H1 (cell line): ENCODE results near the gene NRROS. TPM values are rescaled to one million over a fixed set of nuclear protein-coding genes. Genes with fewer than 3 reads are reported as not detected.

ENCODE experiments used
- CTCF ChIA-PET: fragments of 300-600 bp; sonication (Branson Sonifier 250); formaldehyde crosslinking; loops from one replicate; lab custom pipeline; 2021; ENCODE audit not compliant: partially characterized antibody; lab: Charles Lee
- POLR2A ChIA-PET: fragments of 300-600 bp; sonication (Branson Sonifier 250); formaldehyde crosslinking; loops from one replicate; lab custom pipeline; 2021; ENCODE audit warnings: inconsistent platforms; ENCODE audit not compliant: partially characterized antibody; lab: Charles Lee
- DNase-seq, 2 experiments: peaks; one replicate each; pipeline versions ENCODE4 v3.0.0 to v3.0.0-alpha.2; 2010 to 2022; ENCODE audit warnings: low spot score in 2 of 2, low read depth in 1 of 2, mixed read lengths in 1 of 2
- FAIRE-seq: peaks from 2 replicates; lab custom pipeline; 2011; peaks lifted over from hg19 to GRCh38; lab: Jason Lieb, UNC
- H2AFZ ChIP-seq: 2 replicates; pipeline ENCODE4 v1.8.1; 2012; ENCODE audit warnings: low read length, inconsistent platforms
- H2AK5ac ChIP-seq: 2 replicates; pipeline ENCODE4 v1.6.1; 2013; ENCODE audit warnings: low read depth, low read length
- H2BK120ac ChIP-seq: replicated peaks from 2 replicates; pipeline ENCODE3; 2013; ENCODE audit warnings: low read depth, low read length, inconsistent platforms
- H2BK12ac ChIP-seq: 2 replicates; pipeline ENCODE4 v1.6.1; 2013; ENCODE audit warnings: low read depth, low read length
- H2BK15ac ChIP-seq: 2 replicates; pipeline ENCODE4 v1.6.1; 2013; ENCODE audit warnings: low read length
- H2BK20ac ChIP-seq: 2 replicates; pipeline ENCODE4 v1.6.1; 2013; ENCODE audit warnings: low read length
- H2BK5ac ChIP-seq: 2 replicates; pipeline ENCODE4 v1.6.1; 2013; ENCODE audit warnings: low read depth, low read length
- H3K14ac ChIP-seq: 2 replicates; pipeline ENCODE4 v1.6.1; 2013; ENCODE audit warnings: inconsistent platforms; ENCODE audit not compliant: insufficient read length
- H3K18ac ChIP-seq: 2 replicates; pipeline ENCODE4 v1.6.1; 2013; ENCODE audit warnings: low read length; ENCODE audit errors: extremely low read depth
- H3K23ac ChIP-seq: 2 replicates; pipeline ENCODE4 v1.6.1; 2013; ENCODE audit warnings: inconsistent platforms; ENCODE audit not compliant: insufficient read length
- H3K23me2 ChIP-seq: 2 replicates; pipeline ENCODE4 v1.6.1; 2013; ENCODE audit warnings: low read depth, low read length
- H3K27ac ChIP-seq: 2 replicates; pipeline ENCODE4 v1.6.1; 2011; ENCODE audit warnings: low read depth, low read length, inconsistent platforms
- H3K27me3 ChIP-seq, 4 experiments: replicated peaks in 1 of 4; 1 replicate in 1 of 4; 2 replicates in 3 of 4; pipeline versions ENCODE4 v1.6.1 to v1.8.1; 2011 to 2013; ENCODE audit warnings: low read length in 3 of 4, mild to moderate bottlenecking in 3 of 4, inconsistent platforms in 2 of 4, mixed read lengths in 2 of 4, moderate library complexity in 1 of 4; ENCODE audit not compliant: control insufficient read depth in 3 of 4, insufficient read depth in 3 of 4; ENCODE audit errors: extremely low read depth in 1 of 4
- H3K36me3 ChIP-seq, 4 experiments: 2 replicates each; pipeline versions ENCODE4 v1.6.1 to v1.8.1; 2011 to 2013; ENCODE audit warnings: mild to moderate bottlenecking in 4 of 4, low read length in 3 of 4, moderate library complexity in 2 of 4, control low read depth in 1 of 4, inconsistent platforms in 1 of 4; ENCODE audit not compliant: insufficient read depth in 4 of 4, control insufficient read depth in 2 of 4
- H3K4ac ChIP-seq: replicated peaks from 2 replicates; pipeline ENCODE3; 2013; ENCODE audit warnings: low read length, low read depth, mixed read lengths, inconsistent platforms; ENCODE audit not compliant: insufficient read length
- H3K4me1 ChIP-seq, 4 experiments: replicated peaks in 1 of 4; 1 replicate in 1 of 4; 2 replicates in 3 of 4; pipeline versions ENCODE4 v1.6.1 to v1.8.1; 2011 to 2013; ENCODE audit warnings: low read length in 3 of 4, inconsistent platforms in 2 of 4, mixed read lengths in 1 of 4; ENCODE audit not compliant: insufficient read depth in 4 of 4, control insufficient read depth in 3 of 4
- H3K4me2 ChIP-seq, 2 experiments: 2 replicates each; pipeline versions ENCODE4 v1.6.1 to v1.8.1; 2011 to 2013; ENCODE audit warnings: low read depth in 2 of 2, low read length in 2 of 2, control low read depth in 1 of 2, inconsistent platforms in 1 of 2, mild to moderate bottlenecking in 1 of 2; ENCODE audit not compliant: insufficient read depth in 1 of 2
- H3K4me3 ChIP-seq, 4 experiments: fragments of 200-600, 300-600 bp in 1 of 4; sonication (generic), shearing (Covaris generic), sonication (Bioruptor Twin) in 1 of 4; 2 replicates each; pipeline versions ENCODE4 v1.5.1 to v1.8.1; 2011 to 2016; ENCODE audit warnings: low read length in 4 of 4, low read depth in 3 of 4, control low read depth in 2 of 4, inconsistent platforms in 2 of 4, mild to moderate bottlenecking in 2 of 4, mixed read lengths in 1 of 4, moderate library complexity in 1 of 4; ENCODE audit not compliant: insufficient read depth in 2 of 4; ENCODE audit errors: extremely low read depth in 1 of 4
- H3K56ac ChIP-seq: replicated peaks from 2 replicates; pipeline ENCODE3; 2013; ENCODE audit warnings: low read depth, mild to moderate bottlenecking, mixed read lengths, low read length, inconsistent platforms; ENCODE audit not compliant: insufficient read length
- H3K79me1 ChIP-seq: 2 replicates; pipeline ENCODE4 v1.6.1; 2013; ENCODE audit warnings: low read depth, low read length, control low read depth
- H3K79me2 ChIP-seq, 2 experiments: 2 replicates each; pipeline versions ENCODE4 v1.6.1 to v1.8.1; 2012 to 2013; ENCODE audit warnings: low read length in 2 of 2, mild to moderate bottlenecking in 2 of 2, inconsistent platforms in 1 of 2; ENCODE audit not compliant: insufficient read depth in 2 of 2, control insufficient read depth in 1 of 2
- H3K9ac ChIP-seq, 4 experiments: replicated peaks in 1 of 4; 1 replicate in 1 of 4; 2 replicates in 3 of 4; pipeline versions ENCODE4 v1.6.1 to v1.8.1; 2011 to 2013; ENCODE audit warnings: low read depth in 3 of 4, low read length in 3 of 4, control low read depth in 2 of 4, mild to moderate bottlenecking in 2 of 4, moderate library complexity in 2 of 4, inconsistent platforms in 1 of 4; ENCODE audit errors: extremely low read depth in 1 of 4
- H3K9me3 ChIP-seq, 2 experiments: 2 replicates each; pipeline versions ENCODE4 v1.6.1 to v1.8.1; 2012 to 2013; ENCODE audit warnings: mild to moderate bottlenecking in 2 of 2, moderate library complexity in 2 of 2, control low read depth in 1 of 2, inconsistent platforms in 1 of 2, low read depth in 1 of 2, low read length in 1 of 2, mixed read lengths in 1 of 2; ENCODE audit not compliant: insufficient read depth in 2 of 2
- H4K20me1 ChIP-seq, 2 experiments: replicated peaks in 1 of 2; 2 replicates each; pipeline versions ENCODE3 to v1.8.1; 2011 to 2013; ENCODE audit warnings: inconsistent platforms in 2 of 2, low read length in 2 of 2, mild to moderate bottlenecking in 1 of 2; ENCODE audit not compliant: insufficient read depth in 2 of 2, control insufficient read depth in 1 of 2
- H4K5ac ChIP-seq: 2 replicates; pipeline ENCODE4 v1.6.1; 2013; ENCODE audit warnings: low read length, low read depth, mixed read lengths, inconsistent platforms; ENCODE audit not compliant: insufficient read length
- H4K8ac ChIP-seq: 2 replicates; pipeline ENCODE4 v1.8.0; 2013; ENCODE audit warnings: mild to moderate bottlenecking, moderate library complexity, low read length, inconsistent platforms; ENCODE audit not compliant: insufficient read depth; ENCODE audit errors: extremely low read depth
- H4K91ac ChIP-seq: replicated peaks from 2 replicates; pipeline ENCODE3; 2013; ENCODE audit warnings: low read length, mixed read lengths, inconsistent platforms; ENCODE audit not compliant: insufficient read length
- CTCF ChIP-seq, 3 experiments: IDR thresholded peaks; 1 replicate in 2 of 3; 2 replicates in 1 of 3; pipeline versions ENCODE4 v1.5.1 to v1.6.1; 2011; ENCODE audit warnings: low read length in 3 of 3, mild to moderate bottlenecking in 3 of 3, inconsistent platforms in 2 of 3, low read depth in 1 of 3, moderate library complexity in 1 of 3; ENCODE audit not compliant: insufficient read depth in 1 of 3; ENCODE audit errors: control extremely low read depth in 1 of 3
- E2F6 ChIP-seq: IDR thresholded peaks from 2 replicates; pipeline ENCODE4 v1.6.1; 2012; ENCODE audit warnings: inconsistent platforms
- GABPA ChIP-seq: IDR thresholded peaks from 2 replicates; pipeline ENCODE4 v1.6.1; 2011; ENCODE audit warnings: mild to moderate bottlenecking, low read length, moderate library complexity, borderline replicate concordance; ENCODE audit not compliant: insufficient read depth
- WGBS, 2 experiments: shearing (Covaris generic) in 1 of 2; methylation state at CpG; one replicate each; pipeline versions ENCODE4 v1.1.6 to v1.1.7; 2013 to 2015; ENCODE audit warnings: low lambda C conversion rate in 2 of 2, mixed read lengths in 2 of 2, inconsistent platforms in 1 of 2, low coverage in 1 of 2, missing lambda C conversion rate in 1 of 2; ENCODE audit not compliant: insufficient replicate concordance in 2 of 2, insufficient coverage in 1 of 2, insufficient read length in 1 of 2; ENCODE audit errors: extremely low coverage in 1 of 2, missing lambda C conversion rate in 1 of 2; 5-methylcytosine and 5-hydroxymethylcytosine counted together
- polyA plus RNA-seq, 7 experiments: library from polyadenylated mRNA; depleted of rRNA in 3 of 7; stranded (reverse) in 5 of 7; unstranded in 2 of 7; fragments of >200 nt in 5 of 7; fragments of 200-250 nt in 2 of 7; gene quantifications; 1 replicate in 5 of 7; 2 replicates in 1 of 7; 4 replicates in 1 of 7; pipeline versions ENCODE4 v1.2.1 to v1.2.3, GENCODE V29; 2011 to 2013; ENCODE audit warnings: missing spikeins in 2 of 7, mixed read lengths in 2 of 7
- total RNA-seq: library from RNA; stranded (reverse); fragmentation: NEBNext Ultra II Directional; extraction: Animal tissue kit (Norgen Biotek cat#: 25700); gene quantifications from 2 replicates; pipeline ENCODE4 v1.2.1, GENCODE V29; 2021

The NRROS gene
- total and polyA plus RNA-seq, 2 of the 8 experiments (the other 6 are each of a cell fraction or from before 2014, with no cell fraction given): 5.3 to 7.3 TPM

GRCh38 chr3:196659901-196660351, 20.4 kb downstream of the NRROS start:
- POLR2A ChIA-PET: interaction anchor here (0.8 to 1.6 kb wide), 2 partner anchors 10 to 28 kb away, joined by 3 to 7 read pairs; no protein-coding TSS in a partner anchor
- Histone ChIP-seq H2AK5ac (no peak overlapping the region), H2BK120ac (no peak overlapping the region), H3K23ac (no peak overlapping the region), H3K4me3 (no peak overlapping the region), H3K14ac (no peak overlapping the region), H4K91ac (no peak overlapping the region), H3K79me1 (no peaks in the 10 kb centered on the region), H3K56ac (no peak overlapping the region), H3K9ac (no peak overlapping the region), H3K23me2 (no peaks in the 10 kb centered on the region), H3K79me2 (no peaks in the 10 kb centered on the region), H3K18ac (no peak overlapping the region), H3K4me1 (peaks cover 0 to 3% (median under 1%) of the 10 kb centered on the region in 4 experiments; a peak in 3 of 7 replicates), H2BK5ac (no peak overlapping the region; the same call in 1 of the 2 replicates), H4K20me1 (no peaks in the 10 kb centered on the region), H2BK15ac (no peak overlapping the region), H2AFZ (no peak overlapping the region), H3K4ac (no peak overlapping the region), H4K8ac (peak overlapping the region; percentile 45; the same call in 1 of the 2 replicates), H2BK20ac (no peak overlapping the region), H3K27ac (no peak overlapping the region), H3K27me3 (no peaks in the 10 kb centered on the region), H3K36me3 (no peaks in the 10 kb centered on the region), H3K9me3 (no peaks in the 10 kb centered on the region), H3K4me2 (no peak overlapping the region), H4K5ac (no peak overlapping the region), H2BK12ac (peak overlapping the region; percentile 23; the same call in 1 of the 2 replicates)
- DNase-seq (no peak), FAIRE-seq (no peak)
- WGBS, 2 experiments: 96% methylated on average over 35 of the region's 35 CpGs; no CpG with 5 or more reads in 1 of the 2 experiments
- CTCF ChIA-PET: interaction anchor here (0.6 to 6.6 kb wide), 4 partner anchors 9 to 418 kb away, joined by 4 to 25 read pairs (median 4); no protein-coding TSS in a partner anchor
- TF ChIP-seq GABPA: no peak
- no peak for TF ChIP-seq CTCF (IDR thresholded peaks at IDR 0.05; ENCODE audit: control extremely low read depth in 1 of 3, insufficient read depth in 1 of 3, low read depth in 1 of 3, low read length in 3 of 3)
- TF ChIP-seq E2F6: no peak; the same call in 1 of the 2 replicates
